Caco-2 (cell line): Measurements from ENCODE around the gene FBXL3. TPM values are rescaled to one million over a fixed set of nuclear protein-coding genes. Genes with fewer than 3 reads are reported as not detected.

Experiments used
- BruUV-seq: library from RNA; stranded (reverse); fragments of 400-500 nt; replicated peaks from 2 replicates; lab custom pipeline; 2021; lab: Mats Ljungman, UMichigan
- CTCF ChIA-PET: fragments of 300-600 bp; sonication (Branson Sonifier 250); formaldehyde crosslinking; loops from one replicate; lab custom pipeline; 2022; ENCODE audit warnings: antibody characterized with exemption; lab: Charles Lee
- POLR2A ChIA-PET: fragments of 300-600 bp; sonication (Branson Sonifier 250); formaldehyde crosslinking; loops from one replicate; lab custom pipeline; 2022; ENCODE audit warnings: antibody characterized with exemption; lab: Charles Lee
- DNase-seq, 2 experiments: peaks; one replicate each; pipeline versions ENCODE4 v3.0.0 to v3.0.0-alpha.2; 2020 to 2022
- H3K27me3 ChIP-seq: replicated peaks from 2 replicates; pipeline ENCODE4 v1.6.0; 2011; ENCODE audit warnings: low read length; ENCODE audit not compliant: control insufficient read depth, insufficient read depth
- H3K36me3 ChIP-seq: 2 replicates; pipeline ENCODE4 v1.5.1; 2011; ENCODE audit warnings: low read length; ENCODE audit not compliant: control insufficient read depth, insufficient read depth
- H3K4me1 ChIP-seq: fragments of 250-450 bp; sonication (Bioruptor Pico); 2 replicates; pipeline ENCODE4 v1.5.1; 2020; ENCODE audit warnings: mild to moderate bottlenecking
- H3K4me3 ChIP-seq: 2 replicates; pipeline ENCODE4 v1.5.1; 2011; ENCODE audit warnings: low read depth, mild to moderate bottlenecking, control low read depth, low read length
- H3K9me3 ChIP-seq: fragments of 250-450 bp; sonication (Bioruptor Pico); 2 replicates; pipeline ENCODE4 v1.5.1; 2020; ENCODE audit warnings: mild to moderate bottlenecking, moderate library complexity
- H3K27ac Mint-ChIP-seq: one replicate; pipeline ENCODE4 v1.8.0; 2022; ENCODE audit warnings: mixed read lengths; ENCODE audit not compliant: unreplicated experiment
- H3K27me3 Mint-ChIP-seq: one replicate; pipeline ENCODE4 v1.8.0; 2022; ENCODE audit warnings: mixed read lengths; ENCODE audit not compliant: insufficient read depth, unreplicated experiment
- H3K36me3 Mint-ChIP-seq: one replicate; pipeline ENCODE4 v1.8.0; 2022; ENCODE audit warnings: mild to moderate bottlenecking, mixed read lengths; ENCODE audit not compliant: insufficient read depth, unreplicated experiment
- H3K4me1 Mint-ChIP-seq: one replicate; pipeline ENCODE4 v1.8.0; 2022; ENCODE audit warnings: low read depth, mixed read lengths; ENCODE audit not compliant: unreplicated experiment
- H3K4me3 Mint-ChIP-seq: one replicate; pipeline ENCODE4 v1.8.0; 2022; ENCODE audit warnings: mild to moderate bottlenecking, moderate library complexity, mixed read lengths; ENCODE audit not compliant: unreplicated experiment
- H3K9me3 Mint-ChIP-seq: one replicate; pipeline ENCODE4 v1.8.0; 2022; ENCODE audit warnings: mixed read lengths; ENCODE audit not compliant: unreplicated experiment
- intact Hi-C: fragments of 100-400 bp; cut with micrococcal nuclease; formaldehyde crosslinking; loops from one replicate; pipeline ENCODE4 v1.10.0; 2022; ENCODE audit not compliant: unreplicated experiment
- total RNA-seq: library from RNA; stranded (reverse); gene quantifications from 2 replicates; pipeline ENCODE4 v1.2.3, GENCODE V29; 2022
- TF ChIP-seq, protein P1 (sequence below), 2 experiments: fragments of 200-600 bp in 1 of 2; IDR thresholded peaks; 1 replicate in 1 of 2; 2 replicates in 1 of 2; pipeline versions ENCODE4 v1.5.1 to v1.8.0; 2011 to 2022; ENCODE audit warnings: antibody characterized with exemption in 1 of 2, control low read depth in 1 of 2, inconsistent platforms in 1 of 2, low read depth in 1 of 2, low read length in 1 of 2, mild to moderate bottlenecking in 1 of 2, moderate library complexity in 1 of 2; ENCODE audit not compliant: insufficient read depth in 1 of 2, severe bottlenecking in 1 of 2, unreplicated experiment in 1 of 2

The FBXL3 gene
- total RNA-seq, 1 experiment from 2014 or later: 31.8 TPM

DNA sequence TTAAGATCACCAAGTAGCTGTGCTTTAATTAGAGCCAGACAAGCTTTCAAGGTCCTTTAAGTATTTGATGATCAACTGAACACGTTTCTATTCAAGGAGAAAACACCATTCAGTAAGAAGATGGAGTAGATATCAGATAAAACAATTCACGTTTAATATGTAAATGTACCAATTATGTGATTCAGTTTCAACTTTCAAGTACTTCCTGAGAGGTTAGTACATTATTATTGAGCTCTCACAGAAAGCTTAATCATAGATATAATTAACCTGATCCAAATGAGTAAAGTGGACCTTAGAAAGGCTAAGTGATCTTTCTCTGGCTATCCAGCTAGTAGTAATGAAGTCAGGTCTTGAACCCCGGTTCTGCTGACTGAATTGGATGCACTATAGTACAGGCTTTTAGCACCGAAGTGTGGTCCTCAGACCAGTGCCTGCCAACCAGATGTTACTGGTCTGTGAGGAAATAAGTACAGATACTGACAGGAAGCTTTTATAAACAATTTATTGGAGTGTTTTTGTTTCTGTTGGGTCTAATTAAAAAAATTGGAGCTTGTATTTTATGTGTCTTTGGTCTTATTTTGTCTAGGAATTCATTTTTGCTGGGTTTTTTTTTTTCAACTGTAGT is 24.9 kb downstream of the FBXL3 start:
- intact Hi-C loops: no loop called here
- POLR2A ChIA-PET: no interaction called here
- BruUV-seq: no TSS peak

DNA sequence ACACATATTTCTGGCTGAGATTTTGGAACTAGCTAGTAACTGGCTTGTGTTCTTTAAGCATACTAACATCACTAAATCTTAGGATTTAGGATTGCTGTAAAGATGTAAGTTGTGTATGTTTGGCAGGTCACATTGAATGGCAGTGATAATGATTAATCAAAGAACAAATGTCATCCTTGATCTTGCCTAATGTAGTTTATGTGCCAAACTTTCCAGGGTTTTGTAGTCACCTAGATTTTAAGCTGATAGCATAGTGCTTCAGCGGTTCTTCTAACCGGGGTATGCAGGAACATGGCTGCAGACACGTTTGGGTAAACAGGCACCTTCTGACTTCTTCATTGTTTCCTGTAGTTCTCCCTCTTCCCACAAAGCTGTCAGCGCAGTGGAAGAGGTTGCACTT is 25.4 kb downstream of the FBXL3 start:
- Mint-ChIP-seq H3K27ac (no peak overlapping the region), H3K4me1 (no peaks in the 10 kb centered on the region), H3K36me3 (peaks cover 52% of the 10 kb centered on the region), H3K9me3 (no peaks in the 10 kb centered on the region), H3K4me3 (no peak overlapping the region), H3K27me3 (no peaks in the 10 kb centered on the region)
- ChIA-PET CTCF (no interaction called here), POLR2A (no interaction called here)
- no peak for DNase-seq
- Histone ChIP-seq H3K4me3 (no peak overlapping the region), H3K4me1 (no peaks in the 10 kb centered on the region), H3K9me3 (no peaks in the 10 kb centered on the region), H3K36me3 (no peaks in the 10 kb centered on the region; the same call in none of the 2 replicates), H3K27me3 (no peaks in the 10 kb centered on the region)
- TF ChIP-seq, protein P1, sequence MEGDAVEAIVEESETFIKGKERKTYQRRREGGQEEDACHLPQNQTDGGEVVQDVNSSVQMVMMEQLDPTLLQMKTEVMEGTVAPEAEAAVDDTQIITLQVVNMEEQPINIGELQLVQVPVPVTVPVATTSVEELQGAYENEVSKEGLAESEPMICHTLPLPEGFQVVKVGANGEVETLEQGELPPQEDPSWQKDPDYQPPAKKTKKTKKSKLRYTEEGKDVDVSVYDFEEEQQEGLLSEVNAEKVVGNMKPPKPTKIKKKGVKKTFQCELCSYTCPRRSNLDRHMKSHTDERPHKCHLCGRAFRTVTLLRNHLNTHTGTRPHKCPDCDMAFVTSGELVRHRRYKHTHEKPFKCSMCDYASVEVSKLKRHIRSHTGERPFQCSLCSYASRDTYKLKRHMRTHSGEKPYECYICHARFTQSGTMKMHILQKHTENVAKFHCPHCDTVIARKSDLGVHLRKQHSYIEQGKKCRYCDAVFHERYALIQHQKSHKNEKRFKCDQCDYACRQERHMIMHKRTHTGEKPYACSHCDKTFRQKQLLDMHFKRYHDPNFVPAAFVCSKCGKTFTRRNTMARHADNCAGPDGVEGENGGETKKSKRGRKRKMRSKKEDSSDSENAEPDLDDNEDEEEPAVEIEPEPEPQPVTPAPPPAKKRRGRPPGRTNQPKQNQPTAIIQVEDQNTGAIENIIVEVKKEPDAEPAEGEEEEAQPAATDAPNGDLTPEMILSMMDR (IDR thresholded peaks at IDR 0.05; ENCODE audit: insufficient read depth in 1 of 2, low read depth in 1 of 2, low read length in 1 of 2, severe bottlenecking in 1 of 2, unreplicated experiment in 1 of 2): no peak
- intact Hi-C loops: no loop called here
- BruUV-seq: no TSS peak

More for the DNA sequence above, 24.9 kb downstream of the FBXL3 start:
- H3K4me1 ChIP-seq: no peaks in the 10 kb centered on the region
- Mint-ChIP-seq H3K9me3 (no peaks in the 10 kb centered on the region), H3K27me3 (no peaks in the 10 kb centered on the region), H3K27ac (no peak overlapping the region), H3K4me3 (no peak overlapping the region), H3K36me3 (peaks cover 49% of the 10 kb centered on the region), H3K4me1 (no peaks in the 10 kb centered on the region)
- no peak overlapping the region for H3K4me3 ChIP-seq
- H3K27me3 ChIP-seq: no peaks in the 10 kb centered on the region
- no peaks in the 10 kb centered on the region; the same call in none of the 2 replicates for H3K36me3 ChIP-seq
- no peak for DNase-seq
- no peaks in the 10 kb centered on the region for H3K9me3 ChIP-seq
- CTCF ChIA-PET: no interaction called here
- TF ChIP-seq, protein P1 (IDR thresholded peaks at IDR 0.05; ENCODE audit: insufficient read depth in 1 of 2, low read depth in 1 of 2, low read length in 1 of 2, severe bottlenecking in 1 of 2, unreplicated experiment in 1 of 2): no peak

DNA sequence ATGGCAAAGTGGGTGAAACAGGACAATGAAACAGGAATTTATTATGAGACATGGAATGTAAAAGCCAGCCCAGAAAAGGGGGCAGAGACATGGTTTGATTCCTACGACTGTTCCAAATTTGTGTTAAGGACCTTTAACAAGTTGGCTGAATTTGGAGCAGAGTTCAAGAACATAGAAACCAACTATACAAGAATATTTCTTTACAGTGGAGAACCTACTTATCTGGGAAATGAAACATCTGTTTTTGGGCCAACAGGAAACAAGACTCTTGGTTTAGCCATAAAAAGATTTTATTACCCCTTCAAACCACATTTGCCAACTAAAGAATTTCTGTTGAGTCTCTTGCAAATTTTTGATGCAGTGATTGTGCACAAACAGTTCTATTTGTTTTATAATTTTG is 26.5 kb downstream of the FBXL3 start:
- H3K27ac Mint-ChIP-seq: no peak overlapping the region
- ChIA-PET POLR2A (no interaction called here), CTCF (no interaction called here)
- no peaks in the 10 kb centered on the region for H3K27me3 Mint-ChIP-seq
- no peaks in the 10 kb centered on the region for H3K9me3 Mint-ChIP-seq
- no peaks in the 10 kb centered on the region; the same call in none of the 2 replicates for H3K36me3 ChIP-seq
- BruUV-seq: no TSS peak
- H3K4me3 ChIP-seq: no peak overlapping the region
- intact Hi-C loops: no loop called here
- no peak overlapping the region for H3K4me3 Mint-ChIP-seq
- TF ChIP-seq, protein P1 (IDR thresholded peaks at IDR 0.05; ENCODE audit: insufficient read depth in 1 of 2, low read depth in 1 of 2, low read length in 1 of 2, severe bottlenecking in 1 of 2, unreplicated experiment in 1 of 2): no peak
- H3K27me3 ChIP-seq: no peaks in the 10 kb centered on the region
- H3K4me1 ChIP-seq: no peaks in the 10 kb centered on the region
- no peaks in the 10 kb centered on the region for H3K4me1 Mint-ChIP-seq
- peaks cover 58% of the 10 kb centered on the region for H3K36me3 Mint-ChIP-seq
- no peak for DNase-seq
- no peaks in the 10 kb centered on the region for H3K9me3 ChIP-seq
